H1 (cell line): ENCODE results near the gene TMEM140. TPM values are rescaled to one million over a fixed set of nuclear protein-coding genes. Genes with fewer than 3 reads are reported as not detected.

Experiments
- CTCF ChIA-PET: fragments of 300-600 bp; sonication (Branson Sonifier 250); formaldehyde crosslinking; loops from one replicate; lab custom pipeline; 2021; ENCODE audit not compliant: partially characterized antibody; lab: Charles Lee
- POLR2A ChIA-PET: fragments of 300-600 bp; sonication (Branson Sonifier 250); formaldehyde crosslinking; loops from one replicate; lab custom pipeline; 2021; ENCODE audit warnings: inconsistent platforms; ENCODE audit not compliant: partially characterized antibody; lab: Charles Lee
- DNase-seq, 2 experiments: peaks; one replicate each; pipeline versions ENCODE4 v3.0.0 to v3.0.0-alpha.2; 2010 to 2022; ENCODE audit warnings: low spot score in 2 of 2, low read depth in 1 of 2, mixed read lengths in 1 of 2
- FAIRE-seq: peaks from 2 replicates; lab custom pipeline; 2011; peaks lifted over from hg19 to GRCh38; lab: Jason Lieb, UNC
- H2AFZ ChIP-seq: 2 replicates; pipeline ENCODE4 v1.8.1; 2012; ENCODE audit warnings: low read length, inconsistent platforms
- H2AK5ac ChIP-seq: 2 replicates; pipeline ENCODE4 v1.6.1; 2013; ENCODE audit warnings: low read depth, low read length
- H2BK120ac ChIP-seq: replicated peaks from 2 replicates; pipeline ENCODE3; 2013; ENCODE audit warnings: low read depth, low read length, inconsistent platforms
- H2BK12ac ChIP-seq: 2 replicates; pipeline ENCODE4 v1.6.1; 2013; ENCODE audit warnings: low read depth, low read length
- H2BK15ac ChIP-seq: 2 replicates; pipeline ENCODE4 v1.6.1; 2013; ENCODE audit warnings: low read length
- H2BK20ac ChIP-seq: 2 replicates; pipeline ENCODE4 v1.6.1; 2013; ENCODE audit warnings: low read length
- H2BK5ac ChIP-seq: 2 replicates; pipeline ENCODE4 v1.6.1; 2013; ENCODE audit warnings: low read depth, low read length
- H3K14ac ChIP-seq: 2 replicates; pipeline ENCODE4 v1.6.1; 2013; ENCODE audit warnings: inconsistent platforms; ENCODE audit not compliant: insufficient read length
- H3K18ac ChIP-seq: 2 replicates; pipeline ENCODE4 v1.6.1; 2013; ENCODE audit warnings: low read length; ENCODE audit errors: extremely low read depth
- H3K23ac ChIP-seq: 2 replicates; pipeline ENCODE4 v1.6.1; 2013; ENCODE audit warnings: inconsistent platforms; ENCODE audit not compliant: insufficient read length
- H3K23me2 ChIP-seq: 2 replicates; pipeline ENCODE4 v1.6.1; 2013; ENCODE audit warnings: low read depth, low read length
- H3K27ac ChIP-seq: 2 replicates; pipeline ENCODE4 v1.6.1; 2011; ENCODE audit warnings: low read depth, low read length, inconsistent platforms
- H3K27me3 ChIP-seq, 4 experiments: replicated peaks in 1 of 4; 1 replicate in 1 of 4; 2 replicates in 3 of 4; pipeline versions ENCODE4 v1.6.1 to v1.8.1; 2011 to 2013; ENCODE audit warnings: low read length in 3 of 4, mild to moderate bottlenecking in 3 of 4, inconsistent platforms in 2 of 4, mixed read lengths in 2 of 4, moderate library complexity in 1 of 4; ENCODE audit not compliant: control insufficient read depth in 3 of 4, insufficient read depth in 3 of 4; ENCODE audit errors: extremely low read depth in 1 of 4
- H3K36me3 ChIP-seq, 4 experiments: 2 replicates each; pipeline versions ENCODE4 v1.6.1 to v1.8.1; 2011 to 2013; ENCODE audit warnings: mild to moderate bottlenecking in 4 of 4, low read length in 3 of 4, moderate library complexity in 2 of 4, control low read depth in 1 of 4, inconsistent platforms in 1 of 4; ENCODE audit not compliant: insufficient read depth in 4 of 4, control insufficient read depth in 2 of 4
- H3K4ac ChIP-seq: replicated peaks from 2 replicates; pipeline ENCODE3; 2013; ENCODE audit warnings: low read length, low read depth, mixed read lengths, inconsistent platforms; ENCODE audit not compliant: insufficient read length
- H3K4me1 ChIP-seq, 4 experiments: replicated peaks in 1 of 4; 1 replicate in 1 of 4; 2 replicates in 3 of 4; pipeline versions ENCODE4 v1.6.1 to v1.8.1; 2011 to 2013; ENCODE audit warnings: low read length in 3 of 4, inconsistent platforms in 2 of 4, mixed read lengths in 1 of 4; ENCODE audit not compliant: insufficient read depth in 4 of 4, control insufficient read depth in 3 of 4
- H3K4me2 ChIP-seq, 2 experiments: 2 replicates each; pipeline versions ENCODE4 v1.6.1 to v1.8.1; 2011 to 2013; ENCODE audit warnings: low read depth in 2 of 2, low read length in 2 of 2, control low read depth in 1 of 2, inconsistent platforms in 1 of 2, mild to moderate bottlenecking in 1 of 2; ENCODE audit not compliant: insufficient read depth in 1 of 2
- H3K4me3 ChIP-seq, 4 experiments: fragments of 200-600, 300-600 bp in 1 of 4; sonication (generic), shearing (Covaris generic), sonication (Bioruptor Twin) in 1 of 4; 2 replicates each; pipeline versions ENCODE4 v1.5.1 to v1.8.1; 2011 to 2016; ENCODE audit warnings: low read length in 4 of 4, low read depth in 3 of 4, control low read depth in 2 of 4, inconsistent platforms in 2 of 4, mild to moderate bottlenecking in 2 of 4, mixed read lengths in 1 of 4, moderate library complexity in 1 of 4; ENCODE audit not compliant: insufficient read depth in 2 of 4; ENCODE audit errors: extremely low read depth in 1 of 4
- H3K56ac ChIP-seq: replicated peaks from 2 replicates; pipeline ENCODE3; 2013; ENCODE audit warnings: low read depth, mild to moderate bottlenecking, mixed read lengths, low read length, inconsistent platforms; ENCODE audit not compliant: insufficient read length
- H3K79me1 ChIP-seq: 2 replicates; pipeline ENCODE4 v1.6.1; 2013; ENCODE audit warnings: low read depth, low read length, control low read depth
- H3K79me2 ChIP-seq, 2 experiments: 2 replicates each; pipeline versions ENCODE4 v1.6.1 to v1.8.1; 2012 to 2013; ENCODE audit warnings: low read length in 2 of 2, mild to moderate bottlenecking in 2 of 2, inconsistent platforms in 1 of 2; ENCODE audit not compliant: insufficient read depth in 2 of 2, control insufficient read depth in 1 of 2
- H3K9ac ChIP-seq, 4 experiments: replicated peaks in 1 of 4; 1 replicate in 1 of 4; 2 replicates in 3 of 4; pipeline versions ENCODE4 v1.6.1 to v1.8.1; 2011 to 2013; ENCODE audit warnings: low read depth in 3 of 4, low read length in 3 of 4, control low read depth in 2 of 4, mild to moderate bottlenecking in 2 of 4, moderate library complexity in 2 of 4, inconsistent platforms in 1 of 4; ENCODE audit errors: extremely low read depth in 1 of 4
- H3K9me3 ChIP-seq, 2 experiments: 2 replicates each; pipeline versions ENCODE4 v1.6.1 to v1.8.1; 2012 to 2013; ENCODE audit warnings: mild to moderate bottlenecking in 2 of 2, moderate library complexity in 2 of 2, control low read depth in 1 of 2, inconsistent platforms in 1 of 2, low read depth in 1 of 2, low read length in 1 of 2, mixed read lengths in 1 of 2; ENCODE audit not compliant: insufficient read depth in 2 of 2
- H4K20me1 ChIP-seq, 2 experiments: replicated peaks in 1 of 2; 2 replicates each; pipeline versions ENCODE3 to v1.8.1; 2011 to 2013; ENCODE audit warnings: inconsistent platforms in 2 of 2, low read length in 2 of 2, mild to moderate bottlenecking in 1 of 2; ENCODE audit not compliant: insufficient read depth in 2 of 2, control insufficient read depth in 1 of 2
- H4K5ac ChIP-seq: 2 replicates; pipeline ENCODE4 v1.6.1; 2013; ENCODE audit warnings: low read length, low read depth, mixed read lengths, inconsistent platforms; ENCODE audit not compliant: insufficient read length
- H4K8ac ChIP-seq: 2 replicates; pipeline ENCODE4 v1.8.0; 2013; ENCODE audit warnings: mild to moderate bottlenecking, moderate library complexity, low read length, inconsistent platforms; ENCODE audit not compliant: insufficient read depth; ENCODE audit errors: extremely low read depth
- H4K91ac ChIP-seq: replicated peaks from 2 replicates; pipeline ENCODE3; 2013; ENCODE audit warnings: low read length, mixed read lengths, inconsistent platforms; ENCODE audit not compliant: insufficient read length
- ASH2L ChIP-seq: fragments of 200-600, 300-600 bp; sonication (generic); IDR thresholded peaks from one replicate; pipeline ENCODE4 v1.7.1; 2017; ENCODE audit warnings: low read length
- BCL11A ChIP-seq, 2 experiments: IDR thresholded peaks; one replicate each; pipeline ENCODE4 v1.6.1; 2011; ENCODE audit warnings: low read depth in 2 of 2, low read length in 2 of 2, mild to moderate bottlenecking in 2 of 2
- CBX5 ChIP-seq: fragments of 300-800, 300-1000 bp; sonication (generic); IDR thresholded peaks from 2 replicates; pipeline ENCODE4 v1.7.1; 2016; ENCODE audit warnings: antibody characterized with exemption, low read length, low read depth
- HDAC6 ChIP-seq: IDR thresholded peaks from one replicate; pipeline ENCODE4 v1.7.1; 2012; ENCODE audit warnings: low read depth, mild to moderate bottlenecking, inconsistent platforms, low read length, moderate library complexity
- RBBP5 ChIP-seq: IDR thresholded peaks from 2 replicates; pipeline ENCODE4 v1.7.1; 2012; ENCODE audit warnings: low read depth, mild to moderate bottlenecking, inconsistent platforms, low read length, moderate library complexity, borderline replicate concordance
- SIRT6 ChIP-seq: IDR thresholded peaks from one replicate; pipeline ENCODE4 v1.7.1; 2012; ENCODE audit warnings: low read length, inconsistent platforms
- SUZ12 ChIP-seq: fragments of 200-600 bp; sonication (generic); IDR thresholded peaks from 2 replicates; pipeline ENCODE4 v1.6.1; 2012; ENCODE audit warnings: mild to moderate bottlenecking, inconsistent platforms, low read length, moderate library complexity, mixed read lengths
- TCF12 ChIP-seq: IDR thresholded peaks from 2 replicates; pipeline ENCODE4 v1.6.1; 2011; ENCODE audit warnings: low read depth, mild to moderate bottlenecking, low read length
- WGBS, 2 experiments: shearing (Covaris generic) in 1 of 2; methylation state at CpG; one replicate each; pipeline versions ENCODE4 v1.1.6 to v1.1.7; 2013 to 2015; ENCODE audit warnings: low lambda C conversion rate in 2 of 2, mixed read lengths in 2 of 2, inconsistent platforms in 1 of 2, low coverage in 1 of 2, missing lambda C conversion rate in 1 of 2; ENCODE audit not compliant: insufficient replicate concordance in 2 of 2, insufficient coverage in 1 of 2, insufficient read length in 1 of 2; ENCODE audit errors: extremely low coverage in 1 of 2, missing lambda C conversion rate in 1 of 2; 5-methylcytosine and 5-hydroxymethylcytosine counted together
- polyA plus RNA-seq, 7 experiments: library from polyadenylated mRNA; depleted of rRNA in 3 of 7; stranded (reverse) in 5 of 7; unstranded in 2 of 7; fragments of >200 nt in 5 of 7; fragments of 200-250 nt in 2 of 7; gene quantifications; 1 replicate in 5 of 7; 2 replicates in 1 of 7; 4 replicates in 1 of 7; pipeline versions ENCODE4 v1.2.1 to v1.2.3, GENCODE V29; 2011 to 2013; ENCODE audit warnings: missing spikeins in 2 of 7, mixed read lengths in 2 of 7
- total RNA-seq: library from RNA; stranded (reverse); fragmentation: NEBNext Ultra II Directional; extraction: Animal tissue kit (Norgen Biotek cat#: 25700); gene quantifications from 2 replicates; pipeline ENCODE4 v1.2.1, GENCODE V29; 2021

The TMEM140 gene
- total and polyA plus RNA-seq, 2 of the 8 experiments (the other 6 are each of a cell fraction or from before 2014, with no cell fraction given): not detected

DNA sequence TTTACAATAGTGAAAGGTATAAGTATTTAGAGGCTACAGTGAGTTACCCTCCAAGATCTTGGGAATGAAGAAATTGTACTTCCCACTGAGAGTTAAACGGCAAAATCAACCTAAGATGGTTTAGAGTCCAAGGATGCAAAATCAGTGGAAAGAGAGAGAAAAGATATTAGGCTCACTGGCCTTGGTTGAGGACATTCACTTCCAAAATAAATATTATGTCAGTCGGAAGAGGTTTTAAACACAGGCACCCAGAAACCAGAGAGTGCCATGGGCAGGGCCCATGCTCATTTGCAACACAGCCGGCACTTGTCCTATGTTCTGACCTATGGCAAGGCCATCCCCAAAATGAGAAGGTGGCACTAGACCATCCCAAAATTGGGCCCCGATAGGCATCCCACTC, 67.3 kb downstream of the TMEM140 start:
- FAIRE-seq: no peak
- no peak overlapping the region for H2BK120ac ChIP-seq
- TF ChIP-seq CBX5 (no peak), SUZ12 (no peak), ASH2L (no peak), BCL11A (IDR thresholded peaks at IDR 0.05; ENCODE audit: low read depth in 2 of 2, low read length in 2 of 2) (no peak), TCF12 (no peak), HDAC6 (no peak), RBBP5 (no peak), SIRT6 (no peak)
- CTCF ChIA-PET: interaction anchor here (1.5 kb wide), 1 partner anchor 18 kb away, joined by 5 read pairs; no protein-coding TSS in a partner anchor
- H2BK12ac ChIP-seq: no peak overlapping the region
- no peaks in the 10 kb centered on the region for H4K20me1 ChIP-seq
- no peak overlapping the region for H4K5ac ChIP-seq
- H2AFZ ChIP-seq: no peak overlapping the region
- no peak for DNase-seq
- no peak overlapping the region for H4K8ac ChIP-seq
- H3K4me2 ChIP-seq: no peak overlapping the region
- no peak overlapping the region for H3K23ac ChIP-seq
- H3K27ac ChIP-seq: no peak overlapping the region
- no peak overlapping the region for H2BK15ac ChIP-seq
- H3K14ac ChIP-seq: no peak overlapping the region
- no peak overlapping the region for H3K4me3 ChIP-seq
- no peaks in the 10 kb centered on the region; a peak in 2 of 7 replicates for H3K4me1 ChIP-seq
- no peaks in the 10 kb centered on the region for H3K79me1 ChIP-seq
- no peaks in the 10 kb centered on the region for H3K36me3 ChIP-seq
- H3K18ac ChIP-seq: no peak overlapping the region
- H2BK5ac ChIP-seq: no peak overlapping the region
- H3K79me2 ChIP-seq: no peaks in the 10 kb centered on the region
- H4K91ac ChIP-seq: no peak overlapping the region
- H3K23me2 ChIP-seq: peaks cover 8% of the 10 kb centered on the region
- POLR2A ChIA-PET: no interaction called here
- H3K56ac ChIP-seq: no peak overlapping the region
- H3K4ac ChIP-seq: no peak overlapping the region
- H2AK5ac ChIP-seq: no peak overlapping the region
- 0 out of 4 replicates have a peak, but pooled peaks cover 0 to under 1% of the 10 kb centered on the region in 2 experiments for H3K9me3 ChIP-seq
- H3K27me3 ChIP-seq: peaks cover 0 to 8% (median 3%) of the 10 kb centered on the region in 4 experiments; a peak in 5 of 7 replicates
- H2BK20ac ChIP-seq: no peak overlapping the region
- H3K9ac ChIP-seq: no peak overlapping the region
- 84% methylated on average over 4 of the region's 4 CpGs; no CpG with 5 or more reads in 1 of the 2 experiments for WGBS, 2 experiments
